ENCODE data around the gene RGS7.
"Not testable (repeated sequence)": the region's sequence is repeated elsewhere in the genome, so short reads cannot be mapped to it uniquely, and the experiment has no call there.

The RGS7 gene

GRCh38 chr1:240783728-240784137, 573.3 kb downstream of the RGS7 start:
- H3K9ac ChIP-seq (ENCODE audit: low read depth in 1 of 2, low read length in 2 of 2); H3K36me3 ChIP-seq (ENCODE audit: control insufficient read depth in 1 of 2, insufficient read depth in 2 of 2, low read length in 2 of 2); H3K27me3 ChIP-seq (ENCODE audit: control insufficient read depth in 1 of 2, insufficient read depth in 2 of 2, low read length in 2 of 2); H3K27ac ChIP-seq (ENCODE audit: low read depth, low read length); H3K9me3 ChIP-seq (ENCODE audit: control insufficient read depth in 1 of 2, low read length in 2 of 2); H3K4me1 ChIP-seq (ENCODE audit: control insufficient read depth in 1 of 2, insufficient read depth in 2 of 2, low read length in 2 of 2): not testable (repeated sequence)
- peak overlapping the region in 1 of 2 donors; percentile 32 for H3K4me3 ChIP-seq (ENCODE audit: low read depth in 1 of 2, low read length in 2 of 2)

- Histone ChIP-seq H3K9me3 (ENCODE audit: control insufficient read depth in 1 of 2, low read length in 2 of 2) (no peaks in the 10 kb centered on the region), H3K9ac (ENCODE audit: low read depth in 1 of 2, low read length in 2 of 2) (no peak overlapping the region), H3K4me1 (ENCODE audit: control insufficient read depth in 1 of 2, insufficient read depth in 2 of 2, low read length in 2 of 2) (peaks cover 0 to 4% of the 10 kb centered on the region in 2 donors), H3K27me3 (ENCODE audit: control insufficient read depth in 1 of 2, insufficient read depth in 2 of 2, low read length in 2 of 2) (no peaks in the 10 kb centered on the region), H3K27ac (ENCODE audit: low read depth, low read length) (no peak overlapping the region), H3K36me3 (ENCODE audit: control insufficient read depth in 1 of 2, insufficient read depth in 2 of 2, low read length in 2 of 2) (no peaks in the 10 kb centered on the region), H3K4me3 (ENCODE audit: low read depth in 1 of 2, low read length in 2 of 2) (no peak overlapping the region)
Measured at GRCh38 chr1:240776237-240776636, 580.8 kb downstream of the RGS7 start.

- H3K27me3 ChIP-seq (ENCODE audit: control insufficient read depth in 1 of 2, insufficient read depth in 2 of 2, low read length in 2 of 2): no peaks in the 10 kb centered on the region
Measured at GRCh38 chr1:240772131-240772530, 584.9 kb downstream of the RGS7 start.

GRCh38 chr1:240771450-240771849, 585.6 kb downstream of the RGS7 start:
- Histone ChIP-seq H3K27ac (ENCODE audit: low read depth, low read length) (no peak overlapping the region), H3K9me3 (ENCODE audit: control insufficient read depth in 1 of 2, low read length in 2 of 2) (no peaks in the 10 kb centered on the region), H3K36me3 (ENCODE audit: control insufficient read depth in 1 of 2, insufficient read depth in 2 of 2, low read length in 2 of 2) (no peaks in the 10 kb centered on the region), H3K9ac (ENCODE audit: low read depth in 1 of 2, low read length in 2 of 2) (no peak overlapping the region), H3K4me1 (ENCODE audit: control insufficient read depth in 1 of 2, insufficient read depth in 2 of 2, low read length in 2 of 2) (peaks cover 0 to under 1% of the 10 kb centered on the region in 2 donors), H3K4me3 (ENCODE audit: low read depth in 1 of 2, low read length in 2 of 2) (no peak overlapping the region), H3K27me3 (ENCODE audit: control insufficient read depth in 1 of 2, insufficient read depth in 2 of 2, low read length in 2 of 2) (no peaks in the 10 kb centered on the region)

More at GRCh38 chr1:240772131-240772530, 584.9 kb downstream of the RGS7 start:
- H3K9me3 ChIP-seq (ENCODE audit: control insufficient read depth in 1 of 2, low read length in 2 of 2): no peaks in the 10 kb centered on the region
- no peaks in the 10 kb centered on the region for H3K36me3 ChIP-seq (ENCODE audit: control insufficient read depth in 1 of 2, insufficient read depth in 2 of 2, low read length in 2 of 2)
- no peak overlapping the region for H3K9ac ChIP-seq (ENCODE audit: low read depth in 1 of 2, low read length in 2 of 2)
- H3K4me1 ChIP-seq (ENCODE audit: control insufficient read depth in 1 of 2, insufficient read depth in 2 of 2, low read length in 2 of 2): peaks cover 0 to 4% of the 10 kb centered on the region in 2 donors
- H3K4me3 ChIP-seq (ENCODE audit: low read depth in 1 of 2, low read length in 2 of 2): no peak overlapping the region
- H3K27ac ChIP-seq (ENCODE audit: low read depth, low read length): no peak overlapping the region

GRCh38 chr1:240768979-240769378, 588.0 kb downstream of the RGS7 start:
- no peaks in the 10 kb centered on the region for H3K9me3 ChIP-seq (ENCODE audit: control insufficient read depth in 1 of 2, low read length in 2 of 2)
- H3K4me1 ChIP-seq (ENCODE audit: control insufficient read depth in 1 of 2, insufficient read depth in 2 of 2, low read length in 2 of 2): no peaks in the 10 kb centered on the region
- H3K27ac ChIP-seq (ENCODE audit: low read depth, low read length): no peak overlapping the region
- H3K27me3 ChIP-seq (ENCODE audit: control insufficient read depth in 1 of 2, insufficient read depth in 2 of 2, low read length in 2 of 2): no peaks in the 10 kb centered on the region
- no peaks in the 10 kb centered on the region for H3K36me3 ChIP-seq (ENCODE audit: control insufficient read depth in 1 of 2, insufficient read depth in 2 of 2, low read length in 2 of 2)
- no peak overlapping the region for H3K4me3 ChIP-seq (ENCODE audit: low read depth in 1 of 2, low read length in 2 of 2)
- H3K9ac ChIP-seq (ENCODE audit: low read depth in 1 of 2, low read length in 2 of 2): no peak overlapping the region

- Histone ChIP-seq H3K27ac (ENCODE audit: low read depth, low read length) (no peak overlapping the region), H3K9me3 (ENCODE audit: control insufficient read depth in 1 of 2, low read length in 2 of 2) (no peaks in the 10 kb centered on the region), H3K27me3 (ENCODE audit: control insufficient read depth in 1 of 2, insufficient read depth in 2 of 2, low read length in 2 of 2) (no peaks in the 10 kb centered on the region), H3K4me1 (ENCODE audit: control insufficient read depth in 1 of 2, insufficient read depth in 2 of 2, low read length in 2 of 2) (no peaks in the 10 kb centered on the region), H3K4me3 (ENCODE audit: low read depth in 1 of 2, low read length in 2 of 2) (no peak overlapping the region), H3K9ac (ENCODE audit: low read depth in 1 of 2, low read length in 2 of 2) (no peak overlapping the region), H3K36me3 (ENCODE audit: control insufficient read depth in 1 of 2, insufficient read depth in 2 of 2, low read length in 2 of 2) (no peaks in the 10 kb centered on the region)
Measured at GRCh38 chr1:240766831-240767230, 590.2 kb downstream of the RGS7 start.

GRCh38 chr1:240765732-240766363, 591.2 kb downstream of the RGS7 start:
- no peaks in the 10 kb centered on the region for H3K36me3 ChIP-seq (ENCODE audit: control insufficient read depth in 1 of 2, insufficient read depth in 2 of 2, low read length in 2 of 2)
- no peak overlapping the region for H3K4me3 ChIP-seq (ENCODE audit: low read depth in 1 of 2, low read length in 2 of 2)
- no peaks in the 10 kb centered on the region for H3K9me3 ChIP-seq (ENCODE audit: control insufficient read depth in 1 of 2, low read length in 2 of 2)
- no peaks in the 10 kb centered on the region for H3K4me1 ChIP-seq (ENCODE audit: control insufficient read depth in 1 of 2, insufficient read depth in 2 of 2, low read length in 2 of 2)
- H3K27ac ChIP-seq (ENCODE audit: low read depth, low read length): no peak overlapping the region
- no peak overlapping the region for H3K9ac ChIP-seq (ENCODE audit: low read depth in 1 of 2, low read length in 2 of 2)
- H3K27me3 ChIP-seq (ENCODE audit: control insufficient read depth in 1 of 2, insufficient read depth in 2 of 2, low read length in 2 of 2): no peaks in the 10 kb centered on the region

- Histone ChIP-seq H3K9me3 (ENCODE audit: control insufficient read depth in 1 of 2, low read length in 2 of 2) (no peaks in the 10 kb centered on the region), H3K4me3 (ENCODE audit: low read depth in 1 of 2, low read length in 2 of 2) (no peak overlapping the region), H3K36me3 (ENCODE audit: control insufficient read depth in 1 of 2, insufficient read depth in 2 of 2, low read length in 2 of 2) (no peaks in the 10 kb centered on the region), H3K9ac (ENCODE audit: low read depth in 1 of 2, low read length in 2 of 2) (no peak overlapping the region), H3K27ac (ENCODE audit: low read depth, low read length) (no peak overlapping the region), H3K27me3 (ENCODE audit: control insufficient read depth in 1 of 2, insufficient read depth in 2 of 2, low read length in 2 of 2) (no peaks in the 10 kb centered on the region), H3K4me1 (ENCODE audit: control insufficient read depth in 1 of 2, insufficient read depth in 2 of 2, low read length in 2 of 2) (no peaks in the 10 kb centered on the region)
Measured at GRCh38 chr1:240763771-240764170, 593.2 kb downstream of the RGS7 start.

GRCh38 chr1:240763095-240763494, 593.9 kb downstream of the RGS7 start:
- not testable (repeated sequence) for H3K4me1 ChIP-seq (ENCODE audit: control insufficient read depth in 1 of 2, insufficient read depth in 2 of 2, low read length in 2 of 2); H3K27me3 ChIP-seq (ENCODE audit: control insufficient read depth in 1 of 2, insufficient read depth in 2 of 2, low read length in 2 of 2); H3K36me3 ChIP-seq (ENCODE audit: control insufficient read depth in 1 of 2, insufficient read depth in 2 of 2, low read length in 2 of 2); H3K9ac ChIP-seq (ENCODE audit: low read depth in 1 of 2, low read length in 2 of 2); H3K27ac ChIP-seq (ENCODE audit: low read depth, low read length); H3K9me3 ChIP-seq (ENCODE audit: control insufficient read depth in 1 of 2, low read length in 2 of 2); H3K4me3 ChIP-seq (ENCODE audit: low read depth in 1 of 2, low read length in 2 of 2)

GRCh38 chr1:240762471-240762987, 594.5 kb downstream of the RGS7 start:
- not testable (repeated sequence) for H3K9ac ChIP-seq (ENCODE audit: low read depth in 1 of 2, low read length in 2 of 2); H3K27ac ChIP-seq (ENCODE audit: low read depth, low read length); H3K9me3 ChIP-seq (ENCODE audit: control insufficient read depth in 1 of 2, low read length in 2 of 2); H3K27me3 ChIP-seq (ENCODE audit: control insufficient read depth in 1 of 2, insufficient read depth in 2 of 2, low read length in 2 of 2); H3K4me1 ChIP-seq (ENCODE audit: control insufficient read depth in 1 of 2, insufficient read depth in 2 of 2, low read length in 2 of 2); H3K4me3 ChIP-seq (ENCODE audit: low read depth in 1 of 2, low read length in 2 of 2); H3K36me3 ChIP-seq (ENCODE audit: control insufficient read depth in 1 of 2, insufficient read depth in 2 of 2, low read length in 2 of 2)

All from duodenal mucosa (tissue), 2 donors.